PFSK-1 (cell line): ENCODE results near the gene FHL3.

Experiments used
- POLR2AphosphoS5 ChIP-seq: IDR thresholded peaks from 2 replicates; pipeline ENCODE4 v1.6.1; 2012; ENCODE audit warnings: low read depth, mild to moderate bottlenecking, control low read depth, low read length, moderate library complexity
- REST ChIP-seq, 2 experiments: IDR thresholded peaks; 2 replicates each; pipeline versions ENCODE4 v1.6.1 to v1.8.0; 2011 to 2012; ENCODE audit warnings: low read depth in 2 of 2, low read length in 2 of 2, control low read depth in 1 of 2, inconsistent platforms in 1 of 2, mild to moderate bottlenecking in 1 of 2, moderate library complexity in 1 of 2; ENCODE audit not compliant: insufficient read depth in 1 of 2
- SIN3A ChIP-seq: IDR thresholded peaks from 2 replicates; pipeline ENCODE4 v1.6.1; 2012; ENCODE audit warnings: mild to moderate bottlenecking, low read length, moderate library complexity, borderline replicate concordance; ENCODE audit not compliant: insufficient read depth
- TAF1 ChIP-seq: IDR thresholded peaks from 2 replicates; pipeline ENCODE4 v1.6.1; 2012; ENCODE audit warnings: low read length, control low read depth, borderline replicate concordance; ENCODE audit not compliant: insufficient read depth

GRCh38 chr1:38014724-38015424, 9.6 kb upstream of the FHL3 start:
- TF ChIP-seq REST (IDR thresholded peaks at IDR 0.05; ENCODE audit: insufficient read depth in 1 of 2, low read depth in 2 of 2, low read length in 2 of 2) (no peak), POLR2AphosphoS5 (no peak), TAF1 (no peak), SIN3A (no peak)
